GM11168 (cell line): ENCODE results near the gene CLEC16A.
"Not testable (repeated sequence)": the region's sequence is repeated elsewhere in the genome, so short reads cannot be mapped to it uniquely, and the experiment has no call there.

Experiments
- in situ Hi-C: fragments of 300-500 bp; cut with MboI; formaldehyde crosslinking; loops from one replicate; pipeline ENCODE4 v1.12.0; 2022; ENCODE audit warnings: low sequenced_read_pairs; ENCODE audit not compliant: unreplicated experiment

CLEC16A gene

GRCh38 chr16:10937068-10937859 is 7.1 kb upstream of the CLEC16A start:
- in situ Hi-C loops = no loop called here

GRCh38 chr16:10938321-10938720 is 6.0 kb upstream of the CLEC16A start:
- in situ Hi-C loops = no loop called here

- in situ Hi-C loops = no loop called here
Measured at GRCh38 chr16:10938796-10939648, 5.3 kb upstream of the CLEC16A start.

GRCh38 chr16:10939649-10940234 is 4.6 kb upstream of the CLEC16A start:
- in situ Hi-C loops = no loop called here

- in situ Hi-C loops = no loop called here
Measured at GRCh38 chr16:10940501-10941079, 3.8 kb upstream of the CLEC16A start.

- in situ Hi-C loops = no loop called here
Measured at GRCh38 chr16:10941127-10941933, 3.0 kb upstream of the CLEC16A start.

- in situ Hi-C loops = not testable (repeated sequence)
Measured at GRCh38 chr16:10941935-10942351, 2.4 kb upstream of the CLEC16A start.

GRCh38 chr16:10942352-10943063 is 1.9 kb upstream of the CLEC16A start, which contains the start of gene DEXI:
Gene DEXI, minus strand, starts transcription at chr16:10942468. Its CDS starts 463 bp downstream, at chr16:10942005.
- in situ Hi-C loops = no loop called here

GRCh38 chr16:10943064-10943353 is 1.4 kb upstream of the CLEC16A start:
- in situ Hi-C loops = no loop called here

- in situ Hi-C loops = no loop called here
Measured at GRCh38 chr16:10945065-10945787, 862 bp downstream of the CLEC16A start.

GRCh38 chr16:10946308-10946707 is 1.9 kb downstream of the CLEC16A start:
- in situ Hi-C loops = no loop called here

GRCh38 chr16:10947211-10947787 is 2.9 kb downstream of the CLEC16A start:
- in situ Hi-C loops = no loop called here

GRCh38 chr16:10949424-10949970 is 5.1 kb downstream of the CLEC16A start:
- in situ Hi-C loops = no loop called here

- in situ Hi-C loops = loop anchor here (25.0 kb wide), 1 partner anchor 687 kb away; no protein-coding TSS in a partner anchor
Measured at GRCh38 chr16:10950393-10950792, 6.0 kb downstream of the CLEC16A start.

GRCh38 chr16:10951026-10951425 is 6.7 kb downstream of the CLEC16A start:
- in situ Hi-C loops = loop anchor here (25.0 kb wide), 1 partner anchor 686 kb away; no protein-coding TSS in a partner anchor

GRCh38 chr16:10954903-10955302 is 10.5 kb downstream of the CLEC16A start:
- in situ Hi-C loops = loop anchor here (25.0 kb wide), 1 partner anchor 682 kb away; no protein-coding TSS in a partner anchor

GRCh38 chr16:10957771-10958482 is 13.6 kb downstream of the CLEC16A start:
- in situ Hi-C loops = loop anchor here (25.0 kb wide), 1 partner anchor 679 kb away; no protein-coding TSS in a partner anchor
